KBM-7 (cell line): ENCODE results near the gene CDC25B.
"Not testable (repeated sequence)": the region's sequence is repeated elsewhere in the genome, so short reads cannot be mapped to it uniquely, and the experiment has no call there.

Source experiments
- DNase-seq: peaks from one replicate; pipeline ENCODE4 v3.0.0-alpha.2; 2015
- in situ Hi-C: fragments of 300-500 bp; cut with MboI; formaldehyde crosslinking; loops from 2 replicates; pipeline ENCODE4 v1.14.3; 2020; ENCODE audit warnings: low sequenced_read_pairs, low pct_unique_long_range_greater_than_20kb, mixed read lengths

The CDC25B gene

GRCh38 chr20:3818155-3819151 is 22.3 kb downstream of the CDC25B start:
- peak; percentile 72 for DNase-seq
- in situ Hi-C loops: no loop called here

- in situ Hi-C loops: no loop called here
- DNase-seq: no peak
Observed at GRCh38 chr20:3819411-3820047, 23.4 kb downstream of the CDC25B start.

GRCh38 chr20:3820048-3820900 is 24.2 kb downstream of the CDC25B start, which contains the start of gene AP5S1:
Gene AP5S1 (plus strand): TSS chr20:3820547. CDS start chr20:3822118, 1,571 bp downstream.
- in situ Hi-C loops: no loop called here
- DNase-seq: peak; percentile 96

DNA sequence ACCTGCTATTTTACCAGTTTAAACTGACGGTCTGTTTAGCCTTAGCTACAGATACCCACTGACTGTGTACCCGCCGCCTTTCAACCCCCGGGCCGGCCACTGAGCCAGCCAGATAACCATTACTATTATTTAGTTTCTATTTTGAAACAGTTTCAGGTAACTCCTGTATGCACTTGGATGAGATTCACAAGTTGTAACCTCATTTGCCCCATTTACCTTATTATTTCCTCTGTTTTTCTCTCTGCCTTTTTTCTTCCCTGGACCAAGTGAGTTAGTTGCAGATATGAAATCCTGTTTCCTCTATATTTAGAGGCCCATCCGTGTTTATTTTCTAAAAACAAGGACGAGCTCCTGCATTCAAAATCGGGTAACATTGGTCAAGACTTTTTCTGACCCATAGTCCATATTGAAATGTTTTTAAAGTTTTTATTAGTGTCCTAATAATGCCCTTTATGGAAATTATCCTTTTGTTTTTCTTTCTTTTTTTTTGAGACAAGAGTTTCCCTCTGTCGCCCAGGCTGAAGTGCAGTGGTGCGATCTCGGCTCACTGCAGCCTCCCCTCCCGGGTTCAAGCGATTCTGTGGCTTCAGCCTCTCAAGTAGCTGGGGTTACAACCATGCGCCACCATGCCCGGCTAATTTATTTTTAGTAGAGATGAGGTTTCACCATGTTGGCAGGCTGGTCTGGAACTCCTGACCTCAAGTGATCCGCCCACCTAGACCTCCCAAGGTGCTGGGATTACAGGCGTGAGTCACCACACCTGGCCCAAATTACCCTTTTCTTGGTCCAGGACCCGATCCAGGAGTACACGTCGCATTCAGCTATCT is 25.0 kb downstream of the CDC25B start:
- no peak for DNase-seq

GRCh38 chr20:3821996-3822395 is 25.9 kb downstream of the CDC25B start:
- DNase-seq: no peak
- in situ Hi-C loops: no loop called here

More for the DNA sequence above, 25.0 kb downstream of the CDC25B start:
- in situ Hi-C loops: no loop called here

GRCh38 chr20:3823881-3824280 is 27.8 kb downstream of the CDC25B start:
- in situ Hi-C loops: no loop called here
- no peak for DNase-seq

DNA sequence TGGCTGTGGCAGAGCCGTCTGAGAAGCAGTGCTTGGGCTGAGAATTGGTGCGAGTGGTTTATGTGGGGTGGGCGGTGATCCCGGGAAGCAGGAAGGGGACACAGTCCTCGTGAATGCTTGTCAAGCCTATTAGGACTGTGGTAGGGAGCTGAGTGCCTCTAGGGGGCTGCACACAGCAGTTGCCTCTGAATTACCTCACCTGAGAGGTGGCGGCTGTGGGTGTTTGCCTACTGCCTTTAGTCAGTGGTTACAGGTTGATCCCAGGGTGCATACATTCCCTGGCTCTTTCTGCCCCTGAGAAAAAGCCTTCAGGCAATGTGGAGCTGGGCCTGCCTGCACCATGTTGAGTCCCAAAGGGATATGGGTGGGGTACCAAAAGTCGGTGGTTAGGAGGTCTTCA is 29.4 kb downstream of the CDC25B start:
- in situ Hi-C loops: no loop called here
- no peak for DNase-seq

DNA sequence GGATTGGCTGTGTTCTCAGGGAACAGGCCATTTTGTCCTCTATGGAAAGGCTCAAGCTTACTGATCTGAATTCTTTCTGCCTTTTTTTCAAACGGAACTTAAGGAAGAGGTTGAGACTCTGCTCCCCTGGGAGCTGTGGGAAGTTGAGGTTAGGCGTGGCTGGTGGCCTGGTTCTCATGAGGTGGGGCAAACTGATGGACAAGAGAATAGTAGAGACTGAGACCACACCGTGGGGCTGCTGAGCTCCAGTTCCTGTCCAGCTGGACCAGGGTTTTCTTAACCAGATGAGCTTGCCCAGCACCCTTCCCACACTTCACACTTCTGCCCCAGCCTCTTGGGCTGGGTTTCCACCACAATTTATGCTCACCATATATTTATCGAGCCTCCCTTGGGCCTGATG is 30.3 kb downstream of the CDC25B start:
- no peak for DNase-seq
- in situ Hi-C loops: no loop called here

DNA sequence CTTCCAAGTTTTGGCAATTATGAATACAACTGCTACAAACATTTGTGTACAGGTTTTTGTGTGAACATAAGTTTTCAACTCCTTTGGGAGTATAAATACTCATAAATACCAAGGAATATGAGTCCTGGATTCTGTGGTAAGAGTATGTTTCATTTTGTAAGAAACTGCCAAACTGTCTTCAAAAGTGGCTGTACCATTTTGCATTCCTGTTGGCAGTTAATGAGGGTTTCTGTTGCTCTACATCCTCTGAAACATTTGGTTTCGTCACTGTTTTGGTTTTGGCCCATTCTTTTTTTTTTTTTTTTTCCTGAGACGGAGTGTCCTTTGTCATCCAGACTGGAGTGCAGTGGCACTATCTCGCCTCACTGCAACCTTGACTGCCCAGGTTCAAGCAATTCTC is 32.7 kb downstream of the CDC25B start:
- no peak for DNase-seq
- in situ Hi-C loops: no loop called here

- in situ Hi-C loops, DNase-seq: not testable (repeated sequence)
Observed at GRCh38 chr20:3829891-3830290, 33.8 kb downstream of the CDC25B start.

GRCh38 chr20:3836132-3836531 is 40.0 kb downstream of the CDC25B start:
- in situ Hi-C loops: no loop called here
- DNase-seq: no peak

DNA sequence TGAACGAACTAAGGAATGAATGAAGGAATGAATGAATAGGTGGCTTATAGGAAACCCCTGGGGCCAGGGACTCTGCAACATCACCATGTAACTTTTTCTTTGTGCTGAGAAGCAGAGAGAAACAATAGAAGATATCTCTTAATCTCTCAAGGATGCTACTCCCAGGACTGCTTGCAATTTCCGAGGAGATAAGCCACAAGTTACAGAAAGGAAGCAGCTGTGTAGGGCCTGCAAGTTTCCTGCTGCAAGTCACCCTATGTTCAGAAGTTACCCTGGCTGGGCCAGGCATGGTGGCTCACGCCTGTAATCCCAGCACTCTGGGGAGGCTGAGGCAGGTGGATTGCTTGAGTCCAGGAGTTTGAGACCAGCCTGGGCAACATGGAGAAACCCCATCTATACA is 43.2 kb downstream of the CDC25B start:
- DNase-seq: peak; percentile 76
- in situ Hi-C loops: no loop called here

DNA sequence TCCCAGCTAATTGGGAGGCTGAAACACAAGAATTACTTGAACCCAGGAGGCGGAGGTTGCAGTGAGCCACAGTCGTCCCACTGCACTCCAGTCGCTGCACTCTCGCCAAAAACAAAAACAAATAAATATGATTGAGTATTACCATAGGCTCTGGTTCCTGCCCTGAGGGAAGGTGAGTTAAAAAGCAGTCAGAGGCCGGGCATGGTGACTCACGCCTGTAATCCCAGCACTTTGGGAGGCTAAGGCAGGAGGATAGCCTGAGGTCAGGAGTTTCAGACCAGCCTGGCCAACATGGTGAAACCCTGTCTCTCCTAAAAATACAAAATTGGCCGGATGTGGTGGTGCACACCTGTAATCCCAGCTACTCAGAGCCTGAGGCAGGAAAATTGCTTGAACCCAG is 44.1 kb downstream of the CDC25B start:
- in situ Hi-C loops, DNase-seq: not testable (repeated sequence)

DNA sequence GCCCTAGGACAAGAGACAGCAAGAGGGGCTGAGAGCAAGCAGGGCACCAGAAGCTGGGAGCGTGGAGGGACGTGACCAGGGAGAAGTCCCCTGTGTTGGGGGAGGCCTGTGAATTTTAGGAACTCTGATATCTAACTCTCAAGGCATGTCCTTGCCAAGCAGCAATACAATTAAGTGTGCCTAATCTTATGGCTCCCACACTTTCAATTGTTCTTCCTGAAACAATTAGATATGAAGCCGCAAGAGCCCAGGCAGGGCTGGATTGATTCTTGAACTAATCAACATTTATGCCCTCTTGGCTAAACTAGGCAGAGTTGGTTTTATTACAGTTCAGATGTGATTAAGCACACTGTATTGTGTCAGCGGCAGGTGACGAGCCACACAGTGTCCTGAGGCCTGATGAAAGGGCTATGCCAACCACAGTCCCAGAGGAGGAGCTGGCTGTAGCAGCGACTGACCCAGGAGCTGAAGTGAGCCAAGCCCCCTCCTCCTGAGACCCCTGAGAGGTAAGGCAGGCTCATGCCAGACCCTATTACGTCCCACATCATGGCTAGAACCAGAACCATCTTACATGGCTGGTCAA is 46.3 kb downstream of the CDC25B start:
- DNase-seq: peak; percentile 30
- in situ Hi-C loops: no loop called here

- no peak for DNase-seq
- in situ Hi-C loops: no loop called here
Observed at GRCh38 chr20:3843490-3843889, 47.4 kb downstream of the CDC25B start.

DNA sequence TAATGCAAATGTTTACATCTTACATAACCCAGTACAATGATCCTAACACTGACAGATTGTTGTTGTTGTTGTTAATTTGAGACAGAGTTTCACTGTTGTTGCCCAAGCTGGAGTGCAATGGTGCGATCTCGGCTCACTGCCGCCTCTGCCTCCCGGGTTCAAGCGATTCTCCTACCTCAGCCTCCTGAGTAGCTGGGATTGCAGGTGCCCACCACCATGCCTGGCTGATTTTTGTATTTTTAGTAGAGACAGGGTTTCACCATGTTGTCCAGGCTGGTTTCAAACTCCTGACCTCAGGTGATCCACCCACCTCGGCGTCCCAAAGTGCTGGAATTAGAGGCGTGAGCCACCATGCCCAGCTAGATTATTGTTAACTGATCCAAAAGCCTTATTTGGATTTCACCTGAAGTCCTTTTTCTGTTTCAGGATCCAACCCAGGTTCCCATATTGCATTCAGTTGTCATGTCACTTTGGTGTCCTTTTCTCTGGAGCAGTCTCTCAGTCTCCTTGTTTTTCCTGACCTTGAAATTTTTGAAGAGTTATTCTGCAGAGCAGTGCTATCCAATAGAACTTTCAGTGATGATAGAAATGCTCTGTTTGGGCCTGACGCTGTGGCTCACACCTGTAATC is 48.0 kb downstream of the CDC25B start:
- in situ Hi-C loops, DNase-seq: not testable (repeated sequence)

DNA sequence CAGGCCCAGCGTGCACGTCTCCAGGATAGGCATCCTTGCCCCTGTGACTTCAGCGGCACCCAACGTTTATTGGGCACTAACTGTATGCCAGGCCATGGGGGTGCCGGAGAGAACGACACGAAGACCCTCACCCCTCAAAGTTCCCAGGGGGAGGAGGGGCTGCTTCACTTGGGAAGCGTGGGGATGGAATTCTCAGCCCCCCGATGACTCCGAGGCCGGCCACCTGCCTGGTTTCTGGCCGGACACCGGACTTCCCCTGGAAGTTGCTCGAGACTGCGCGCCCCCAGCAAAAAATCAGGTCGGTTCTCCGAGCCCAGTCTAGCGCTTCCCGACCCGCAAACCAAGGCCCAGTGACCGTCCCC is 50.2 kb downstream of the CDC25B start:
- DNase-seq: no peak
- in situ Hi-C loops: no loop called here
